ENCODE measurements around the gene LHX3.

The LHX3 gene

GRCh38 chr9:136204838-136205706 is at the start of gene LHX3:
LHX3 (minus strand) TSS chr9:136205128; CDS start chr9:136205012, 116 bp downstream.
- no peak for DNase-seq (ENCODE audit: low spot score)

- DNase-seq (ENCODE audit: low spot score): no peak
Measured at GRCh38 chr9:136253246-136254130, 48.6 kb upstream of the LHX3 start.

DNA sequence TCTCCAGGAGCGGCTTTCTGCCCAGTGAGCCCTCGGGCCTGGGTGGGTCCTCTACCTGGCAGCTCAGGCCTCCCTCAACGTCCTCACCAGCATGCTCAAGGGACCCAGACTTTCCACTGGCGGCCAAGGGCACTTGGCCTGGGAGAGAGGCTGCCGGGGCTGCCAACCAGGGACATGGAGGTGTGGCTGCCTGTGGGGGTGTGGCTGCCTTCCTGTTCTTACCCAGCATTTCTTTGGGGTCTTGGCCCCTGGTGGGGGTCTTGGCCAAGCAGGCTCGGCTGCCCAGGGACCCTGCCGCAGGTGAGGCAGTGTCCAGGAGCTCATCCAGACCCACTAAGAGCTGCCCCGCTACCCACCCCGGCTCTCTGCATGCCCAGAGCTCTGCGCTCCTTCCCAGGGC is 47.9 kb upstream of the LHX3 start:
- no peak for DNase-seq (ENCODE audit: low spot score)

- DNase-seq (ENCODE audit: low spot score): no peak
Measured at GRCh38 chr9:136252281-136252680, 47.4 kb upstream of the LHX3 start.

- DNase-seq (ENCODE audit: low spot score): no peak
Measured at GRCh38 chr9:136251264-136252115, 46.6 kb upstream of the LHX3 start.

DNA sequence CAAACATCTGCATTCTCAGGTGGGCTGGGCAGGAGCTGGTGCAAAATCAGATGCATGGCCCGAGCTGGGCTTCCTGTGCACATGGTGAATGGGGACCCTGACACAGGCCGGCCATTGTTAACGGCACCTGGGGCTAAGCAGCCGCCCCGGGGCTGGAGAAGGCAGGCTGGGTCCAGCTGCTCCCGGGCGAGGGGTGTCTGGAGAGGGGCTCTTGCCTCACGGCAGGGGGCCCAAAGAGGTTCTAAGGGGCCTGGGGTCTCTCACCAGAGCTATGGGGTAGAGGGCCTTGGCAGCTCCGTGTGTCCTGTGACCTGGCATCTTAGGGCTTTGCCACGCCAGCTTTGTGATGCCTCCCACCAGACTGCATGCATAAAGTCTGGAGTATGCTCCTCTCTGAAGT is 45.7 kb upstream of the LHX3 start:
- DNase-seq (ENCODE audit: low spot score): no peak

DNA sequence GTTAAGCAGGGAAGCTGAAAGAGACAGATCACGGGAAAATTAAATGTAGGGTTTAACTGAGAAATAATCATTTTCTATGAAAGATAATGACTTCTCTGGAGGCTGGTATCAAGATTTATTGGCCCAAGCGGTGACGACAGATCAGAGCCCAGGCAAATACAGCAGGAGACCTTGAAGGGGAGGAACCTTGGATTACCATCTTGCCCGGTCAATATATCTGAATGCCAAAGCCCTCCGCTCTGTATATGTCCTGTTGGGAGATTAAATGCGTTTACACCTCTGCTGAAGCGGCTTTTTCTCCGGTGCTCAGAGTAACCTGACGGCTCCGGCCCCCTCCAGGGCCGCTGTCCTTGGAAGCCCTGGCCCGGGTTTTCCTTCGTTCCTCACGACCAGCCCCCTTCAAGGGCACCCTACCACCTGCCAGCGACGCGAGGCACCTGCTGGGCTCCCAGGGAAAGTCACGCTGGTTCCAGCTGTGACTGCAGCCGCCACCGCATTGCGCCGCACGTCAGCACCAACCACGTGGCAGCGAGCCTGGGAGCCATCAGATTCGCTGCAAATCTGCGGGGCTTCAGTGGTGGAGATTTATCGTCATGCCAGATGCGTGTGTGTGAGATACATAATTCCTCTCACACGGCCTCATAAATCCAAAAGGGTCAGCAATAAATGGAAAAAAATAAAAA is 45.1 kb upstream of the LHX3 start:
- no peak for DNase-seq (ENCODE audit: low spot score)

- DNase-seq (ENCODE audit: low spot score): no peak
Measured at GRCh38 chr9:136248951-136249876, 44.3 kb upstream of the LHX3 start.

DNA sequence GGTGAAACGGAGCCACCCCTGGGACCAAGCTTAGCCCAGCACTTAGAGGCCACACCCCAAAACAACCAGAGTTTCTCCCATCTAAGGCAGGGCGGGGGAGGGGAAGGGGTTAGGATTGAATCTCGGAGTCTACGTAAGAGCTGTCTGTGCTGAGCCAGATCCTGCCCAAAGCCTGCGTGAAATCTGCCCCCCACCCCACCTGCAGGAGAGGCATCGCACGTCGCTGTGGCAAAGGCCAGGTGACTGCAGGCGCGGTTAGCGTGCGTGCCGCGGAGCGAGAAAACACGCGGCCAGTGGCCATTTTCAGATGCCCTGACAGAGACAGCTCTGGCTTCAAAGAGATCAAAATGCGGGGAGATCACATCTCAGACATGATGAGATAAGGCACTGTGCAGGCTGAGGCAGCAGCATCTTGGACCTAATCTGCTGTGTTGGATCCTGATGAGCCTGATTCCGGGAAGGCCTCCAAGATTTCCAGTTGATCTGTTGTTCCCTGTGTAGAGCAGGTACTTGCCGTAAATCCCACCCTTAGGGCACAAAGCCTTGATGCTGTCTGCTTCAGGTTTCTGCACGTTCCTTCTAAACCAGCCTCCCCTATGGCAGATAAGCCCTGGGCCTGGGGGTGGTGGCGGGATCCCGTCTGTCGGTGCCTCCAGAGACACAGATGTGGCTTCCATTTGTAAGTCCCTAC is 43.2 kb upstream of the LHX3 start:
- DNase-seq (ENCODE audit: low spot score): no peak

GRCh38 chr9:136247551-136247916 is 42.6 kb upstream of the LHX3 start:
- no peak for DNase-seq (ENCODE audit: low spot score)

DNA sequence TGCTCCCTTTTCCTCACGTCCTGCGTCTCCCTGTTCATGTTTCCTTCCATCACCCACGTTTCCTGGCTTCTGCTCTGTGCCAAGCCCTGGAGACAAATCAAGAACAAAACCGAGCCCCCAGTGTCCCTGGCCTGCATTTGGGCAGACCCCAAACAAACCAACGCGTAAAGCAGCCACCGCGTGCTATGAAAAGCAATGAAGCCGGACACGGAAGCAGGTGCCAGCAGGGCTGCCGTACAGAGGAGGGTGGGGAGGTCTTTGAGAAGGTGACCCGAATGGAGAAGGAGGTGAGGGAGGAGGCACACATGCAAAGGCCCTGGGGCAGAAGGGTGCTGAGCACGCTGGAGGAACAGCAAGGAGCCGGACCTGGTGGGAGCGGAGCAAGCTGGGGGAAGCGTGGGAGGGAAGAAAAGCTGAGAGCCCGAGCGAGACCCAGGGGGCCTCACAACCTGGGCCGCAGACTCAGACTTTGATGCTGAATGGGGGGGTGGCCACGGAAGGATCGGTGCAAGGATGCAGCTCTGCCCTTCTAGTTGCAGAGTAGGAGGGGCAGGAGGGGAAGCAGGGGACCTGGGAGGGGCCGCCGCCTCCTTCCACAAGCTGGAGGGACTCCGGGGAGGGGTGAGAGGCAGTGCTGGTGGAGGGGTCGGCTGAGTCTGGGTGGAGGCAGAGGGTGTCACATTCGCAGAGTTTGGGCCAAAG is 42.1 kb upstream of the LHX3 start:
- DNase-seq (ENCODE audit: low spot score): no peak

DNA sequence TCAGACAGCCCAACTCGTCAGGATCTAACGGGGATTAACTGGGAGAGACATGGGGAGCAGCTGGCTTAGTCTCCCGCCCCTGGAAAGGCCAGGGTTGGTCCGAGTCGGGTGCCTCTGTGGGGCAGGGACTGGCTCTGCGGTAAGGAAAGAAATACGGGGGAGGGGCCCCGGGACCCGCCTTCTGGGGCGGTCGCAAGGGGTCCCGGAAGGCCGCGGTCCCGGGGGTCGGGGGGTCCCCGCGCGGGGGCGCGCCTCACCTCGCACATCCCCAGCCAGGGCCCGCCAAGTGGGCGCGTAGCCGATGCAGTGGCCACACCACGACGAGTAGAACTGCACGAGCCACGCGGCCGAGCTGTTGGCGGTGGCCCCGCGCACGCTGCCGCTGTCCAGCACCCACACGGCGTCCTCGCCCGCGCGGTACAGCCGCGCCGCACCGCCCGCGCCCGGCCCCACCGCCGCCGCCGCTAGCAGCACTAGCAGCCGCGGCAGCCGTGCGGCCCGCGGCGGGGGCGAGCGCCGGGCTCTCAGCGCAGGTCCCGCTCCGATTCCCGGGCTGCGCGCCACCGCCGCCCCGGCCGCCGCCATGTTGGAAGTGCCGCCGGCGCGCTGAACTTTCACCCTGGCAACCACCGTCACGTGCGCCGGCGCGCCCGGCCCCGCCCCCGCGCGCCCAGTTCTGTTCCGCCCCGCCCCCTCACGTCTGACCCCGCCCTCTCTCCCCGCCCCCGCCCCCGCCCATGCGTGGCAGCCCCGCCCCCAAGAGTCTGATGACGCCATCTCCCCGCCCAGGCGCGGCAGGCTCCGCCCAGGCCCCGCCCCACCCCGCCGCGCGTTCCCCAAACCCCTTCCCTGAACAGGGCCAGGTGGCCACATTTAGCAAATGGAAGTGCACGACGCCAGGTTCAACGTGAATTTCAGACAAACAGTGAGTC is 40.6 kb upstream of the LHX3 start, which contains the start of gene QSOX2:
QSOX2 (minus strand) TSS at position 594 of the 932 bp plus-strand sequence; CDS start at position 585, 9 bp downstream.
- peak; percentile 78 for DNase-seq (ENCODE audit: low spot score)

DNA sequence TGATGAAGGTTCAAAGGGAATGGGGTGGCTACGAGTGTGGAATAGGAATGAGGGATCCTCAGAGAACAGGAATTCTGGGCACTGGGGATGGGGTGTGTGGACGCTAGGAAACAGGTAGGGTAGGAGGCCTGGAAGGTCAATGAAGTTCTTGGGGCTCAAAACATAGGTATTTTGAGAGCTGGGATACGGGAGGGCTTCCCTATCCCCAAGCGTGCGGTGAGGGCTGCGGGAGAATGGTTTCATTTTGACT is 40.0 kb upstream of the LHX3 start:
- no peak for DNase-seq (ENCODE audit: low spot score)

DNA sequence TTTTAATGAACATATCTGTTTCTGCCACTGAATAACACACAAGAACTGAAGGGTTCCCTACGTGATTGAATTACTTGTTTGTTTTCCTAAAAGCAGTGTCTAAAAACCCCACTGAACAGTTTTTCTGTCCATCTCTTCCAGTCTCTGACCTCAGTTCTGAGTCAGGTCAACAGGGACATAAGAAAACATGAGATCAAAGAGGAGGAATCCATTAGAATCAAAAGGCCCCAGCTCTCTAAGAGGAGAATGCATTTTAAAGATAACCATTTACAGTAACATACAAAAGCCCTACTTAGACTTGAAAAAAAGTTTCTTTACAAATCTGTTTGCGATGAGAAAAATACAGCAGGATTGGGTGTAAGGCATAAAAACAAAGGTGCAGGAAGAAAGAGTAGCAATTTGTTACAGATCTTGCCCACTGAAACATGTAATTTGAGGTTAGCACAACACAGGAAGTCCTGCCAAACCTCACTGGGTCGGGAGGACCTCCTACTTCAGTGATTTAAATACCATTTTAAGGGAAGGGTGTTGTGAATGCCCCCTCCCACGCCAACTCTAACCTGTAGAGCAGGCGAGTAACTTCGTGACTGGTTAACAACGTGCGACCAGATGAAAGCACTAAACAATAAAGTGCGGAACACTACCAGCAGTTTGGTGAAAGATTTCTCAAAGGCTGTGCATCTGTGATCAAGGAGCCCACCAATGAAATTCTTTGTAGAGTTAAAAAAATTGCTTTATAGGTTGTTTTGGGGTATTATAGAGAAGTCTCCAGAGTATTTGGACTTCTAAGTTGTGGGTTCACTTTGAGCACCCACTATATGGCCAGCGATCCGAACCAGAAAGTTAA is 39.4 kb upstream of the LHX3 start:
- peak; percentile 21 for DNase-seq (ENCODE audit: low spot score)

DNA sequence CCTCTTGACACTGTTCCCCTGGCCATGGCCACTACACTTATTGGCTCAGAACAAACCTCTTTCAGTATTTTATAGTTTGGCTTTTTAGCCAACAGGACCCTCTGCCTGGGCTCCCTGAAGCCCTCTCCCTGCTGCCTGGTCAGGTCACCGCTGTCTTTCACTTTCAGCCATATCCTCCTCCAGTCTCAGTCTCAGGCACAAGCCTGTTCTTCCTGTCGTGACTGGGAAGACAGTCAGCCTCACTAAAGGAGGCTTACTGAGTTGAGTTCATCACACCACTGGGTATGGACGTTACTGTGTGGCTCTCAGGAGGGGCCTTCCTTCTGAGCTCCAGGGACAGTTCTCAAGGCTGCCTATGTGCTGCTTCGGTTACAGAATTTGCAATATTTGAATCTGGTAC is 38.7 kb upstream of the LHX3 start:
- no peak for DNase-seq (ENCODE audit: low spot score)

- no peak for DNase-seq (ENCODE audit: low spot score)
Measured at GRCh38 chr9:136242918-136243525, 38.1 kb upstream of the LHX3 start.

DNA sequence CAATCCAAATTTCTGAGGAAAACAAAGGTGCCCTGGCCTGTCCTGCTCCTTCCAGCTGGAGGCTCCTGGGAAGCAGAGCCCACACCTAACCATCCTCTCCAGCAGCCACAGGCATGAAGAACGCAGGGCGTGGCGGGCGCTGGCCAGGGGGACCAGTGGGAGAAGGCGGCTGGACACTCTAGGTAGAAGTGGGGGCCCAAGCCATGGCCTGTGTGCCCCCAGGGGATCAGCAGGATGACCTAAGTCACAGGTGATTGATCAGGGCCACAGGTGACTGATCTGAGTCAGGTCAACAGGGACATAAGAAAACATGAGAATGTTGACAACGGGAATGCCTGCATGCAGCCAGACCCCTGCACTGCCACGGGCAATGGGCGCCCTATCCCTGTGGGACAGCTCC is 37.3 kb upstream of the LHX3 start:
- DNase-seq (ENCODE audit: low spot score): no peak
